ENCODE results near the gene TCIRG1.

TCIRG1 gene

DNA sequence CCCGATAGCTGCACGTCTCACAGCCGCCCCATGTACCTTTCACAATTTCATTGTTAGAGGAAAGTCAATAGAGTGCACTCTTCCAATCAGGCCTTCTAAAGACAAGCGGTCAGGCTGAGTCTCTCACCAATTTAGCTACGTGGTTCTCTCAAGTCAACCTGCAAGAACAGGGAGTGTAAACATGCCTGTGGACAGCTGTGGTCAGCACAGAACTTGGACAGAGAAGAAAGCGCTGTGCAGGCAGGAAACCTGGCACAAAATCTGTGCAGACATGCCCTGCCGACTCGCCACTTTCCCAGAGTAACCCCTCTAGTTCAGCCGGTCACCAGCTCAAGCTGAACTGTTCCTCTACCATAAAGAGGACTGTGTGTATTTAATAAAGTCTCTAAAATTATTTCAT lies 42.9 kb downstream of the TCIRG1 start:
- TF ChIP-seq, protein P1, sequence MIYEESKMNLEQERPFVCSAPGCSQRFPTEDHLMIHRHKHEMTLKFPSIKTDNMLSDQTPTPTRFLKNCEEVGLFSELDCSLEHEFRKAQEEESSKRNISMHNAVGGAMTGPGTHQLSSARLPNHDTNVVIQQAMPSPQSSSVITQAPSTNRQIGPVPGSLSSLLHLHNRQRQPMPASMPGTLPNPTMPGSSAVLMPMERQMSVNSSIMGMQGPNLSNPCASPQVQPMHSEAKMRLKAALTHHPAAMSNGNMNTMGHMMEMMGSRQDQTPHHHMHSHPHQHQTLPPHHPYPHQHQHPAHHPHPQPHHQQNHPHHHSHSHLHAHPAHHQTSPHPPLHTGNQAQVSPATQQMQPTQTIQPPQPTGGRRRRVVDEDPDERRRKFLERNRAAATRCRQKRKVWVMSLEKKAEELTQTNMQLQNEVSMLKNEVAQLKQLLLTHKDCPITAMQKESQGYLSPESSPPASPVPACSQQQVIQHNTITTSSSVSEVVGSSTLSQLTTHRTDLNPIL (CRISPR knock-in tag; IDR thresholded peaks at IDR 0.05; ENCODE audit: low read depth): no peak
- TF ChIP-seq OSR1 (CRISPR knock-in tag; IDR thresholded peaks at IDR 0.05) (no peak), ZC3H10 (CRISPR knock-in tag; IDR thresholded peaks at IDR 0.05) (no peak), ZNF70 (CRISPR knock-in tag; IDR thresholded peaks at IDR 0.05) (no peak), TOX (CRISPR knock-in tag; IDR thresholded peaks at IDR 0.05; ENCODE audit: borderline replicate concordance) (no peak), PPARA (CRISPR knock-in tag; IDR thresholded peaks at IDR 0.05; ENCODE audit: borderline replicate concordance) (no peak), ZFP30 (CRISPR knock-in tag; IDR thresholded peaks at IDR 0.05) (no peak)
- TF ChIP-seq, protein P2, sequence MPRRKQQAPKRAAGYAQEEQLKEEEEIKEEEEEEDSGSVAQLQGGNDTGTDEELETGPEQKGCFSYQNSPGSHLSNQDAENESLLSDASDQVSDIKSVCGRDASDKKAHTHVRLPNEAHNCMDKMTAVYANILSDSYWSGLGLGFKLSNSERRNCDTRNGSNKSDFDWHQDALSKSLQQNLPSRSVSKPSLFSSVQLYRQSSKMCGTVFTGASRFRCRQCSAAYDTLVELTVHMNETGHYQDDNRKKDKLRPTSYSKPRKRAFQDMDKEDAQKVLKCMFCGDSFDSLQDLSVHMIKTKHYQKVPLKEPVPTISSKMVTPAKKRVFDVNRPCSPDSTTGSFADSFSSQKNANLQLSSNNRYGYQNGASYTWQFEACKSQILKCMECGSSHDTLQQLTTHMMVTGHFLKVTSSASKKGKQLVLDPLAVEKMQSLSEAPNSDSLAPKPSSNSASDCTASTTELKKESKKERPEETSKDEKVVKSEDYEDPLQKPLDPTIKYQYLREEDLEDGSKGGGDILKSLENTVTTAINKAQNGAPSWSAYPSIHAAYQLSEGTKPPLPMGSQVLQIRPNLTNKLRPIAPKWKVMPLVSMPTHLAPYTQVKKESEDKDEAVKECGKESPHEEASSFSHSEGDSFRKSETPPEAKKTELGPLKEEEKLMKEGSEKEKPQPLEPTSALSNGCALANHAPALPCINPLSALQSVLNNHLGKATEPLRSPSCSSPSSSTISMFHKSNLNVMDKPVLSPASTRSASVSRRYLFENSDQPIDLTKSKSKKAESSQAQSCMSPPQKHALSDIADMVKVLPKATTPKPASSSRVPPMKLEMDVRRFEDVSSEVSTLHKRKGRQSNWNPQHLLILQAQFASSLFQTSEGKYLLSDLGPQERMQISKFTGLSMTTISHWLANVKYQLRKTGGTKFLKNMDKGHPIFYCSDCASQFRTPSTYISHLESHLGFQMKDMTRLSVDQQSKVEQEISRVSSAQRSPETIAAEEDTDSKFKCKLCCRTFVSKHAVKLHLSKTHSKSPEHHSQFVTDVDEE (CRISPR knock-in tag; IDR thresholded peaks at IDR 0.05): no peak

DNA sequence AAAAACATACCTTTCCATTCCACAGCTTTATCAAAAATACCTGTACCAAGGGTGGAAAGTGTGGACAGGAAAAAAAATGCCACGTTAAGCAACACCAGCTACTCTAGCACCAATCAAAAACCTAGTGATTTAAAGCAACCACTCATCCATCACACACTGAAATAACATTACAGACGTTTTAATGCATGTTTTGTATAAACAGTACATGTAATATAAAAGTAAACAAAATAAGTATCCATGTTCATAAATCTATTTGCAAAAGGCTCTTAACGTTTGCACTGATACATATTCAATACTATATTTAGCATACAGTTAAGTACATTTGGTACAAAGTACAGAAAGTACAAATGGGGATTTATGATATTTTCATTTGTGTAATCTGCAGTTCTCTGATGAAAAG lies 43.7 kb downstream of the TCIRG1 start:
- TF ChIP-seq SNAI2 (CRISPR knock-in tag; IDR thresholded peaks at IDR 0.05) (no peak), TOX (CRISPR knock-in tag; IDR thresholded peaks at IDR 0.05; ENCODE audit: borderline replicate concordance) (no peak), CSDC2 (CRISPR knock-in tag; IDR thresholded peaks at IDR 0.05) (no peak), GLIS3 (CRISPR knock-in tag; IDR thresholded peaks at IDR 0.05) (no peak), RARB (CRISPR knock-in tag; IDR thresholded peaks at IDR 0.05) (no peak), ZFP30 (CRISPR knock-in tag; IDR thresholded peaks at IDR 0.05) (no peak), PPARA (CRISPR knock-in tag; IDR thresholded peaks at IDR 0.05; ENCODE audit: borderline replicate concordance) (no peak), BACH2 (CRISPR knock-in tag; IDR thresholded peaks at IDR 0.05; ENCODE audit: borderline replicate concordance) (no peak), ZNF565 (CRISPR knock-in tag; conservative IDR thresholded peaks at IDR 0.05; ENCODE audit: low read depth) (no peak), ZNF8 (CRISPR knock-in tag; IDR thresholded peaks at IDR 0.05) (no peak), TCF4 (CRISPR knock-in tag; IDR thresholded peaks at IDR 0.05; ENCODE audit: borderline replicate concordance) (no peak), OSR1 (CRISPR knock-in tag; IDR thresholded peaks at IDR 0.05) (no peak), ZNF70 (CRISPR knock-in tag; IDR thresholded peaks at IDR 0.05) (no peak), ISL1 (CRISPR knock-in tag; IDR thresholded peaks at IDR 0.05) (no peak)
- TF ChIP-seq, protein P3, sequence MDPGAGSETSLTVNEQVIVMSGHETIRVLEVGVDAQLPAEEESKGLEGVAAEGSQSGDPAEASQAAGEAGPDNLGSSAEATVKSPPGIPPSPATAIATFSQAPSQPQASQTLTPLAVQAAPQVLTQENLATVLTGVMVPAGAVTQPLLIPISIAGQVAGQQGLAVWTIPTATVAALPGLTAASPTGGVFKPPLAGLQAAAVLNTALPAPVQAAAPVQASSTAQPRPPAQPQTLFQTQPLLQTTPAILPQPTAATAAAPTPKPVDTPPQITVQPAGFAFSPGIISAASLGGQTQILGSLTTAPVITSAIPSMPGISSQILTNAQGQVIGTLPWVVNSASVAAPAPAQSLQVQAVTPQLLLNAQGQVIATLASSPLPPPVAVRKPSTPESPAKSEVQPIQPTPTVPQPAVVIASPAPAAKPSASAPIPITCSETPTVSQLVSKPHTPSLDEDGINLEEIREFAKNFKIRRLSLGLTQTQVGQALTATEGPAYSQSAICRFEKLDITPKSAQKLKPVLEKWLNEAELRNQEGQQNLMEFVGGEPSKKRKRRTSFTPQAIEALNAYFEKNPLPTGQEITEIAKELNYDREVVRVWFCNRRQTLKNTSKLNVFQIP (CRISPR knock-in tag; IDR thresholded peaks at IDR 0.05; ENCODE audit: borderline replicate concordance, low read depth): no peak
- TF ChIP-seq, protein P4, sequence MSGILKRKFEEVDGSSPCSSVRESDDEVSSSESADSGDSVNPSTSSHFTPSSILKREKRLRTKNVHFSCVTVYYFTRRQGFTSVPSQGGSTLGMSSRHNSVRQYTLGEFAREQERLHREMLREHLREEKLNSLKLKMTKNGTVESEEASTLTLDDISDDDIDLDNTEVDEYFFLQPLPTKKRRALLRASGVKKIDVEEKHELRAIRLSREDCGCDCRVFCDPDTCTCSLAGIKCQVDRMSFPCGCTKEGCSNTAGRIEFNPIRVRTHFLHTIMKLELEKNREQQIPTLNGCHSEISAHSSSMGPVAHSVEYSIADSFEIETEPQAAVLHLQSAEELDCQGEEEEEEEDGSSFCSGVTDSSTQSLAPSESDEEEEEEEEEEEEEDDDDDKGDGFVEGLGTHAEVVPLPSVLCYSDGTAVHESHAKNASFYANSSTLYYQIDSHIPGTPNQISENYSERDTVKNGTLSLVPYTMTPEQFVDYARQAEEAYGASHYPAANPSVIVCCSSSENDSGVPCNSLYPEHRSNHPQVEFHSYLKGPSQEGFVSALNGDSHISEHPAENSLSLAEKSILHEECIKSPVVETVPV (CRISPR knock-in tag; IDR thresholded peaks at IDR 0.05): no peak
- TF ChIP-seq, protein P2 (CRISPR knock-in tag; IDR thresholded peaks at IDR 0.05): no peak
- no peak for ATAC-seq

More for the DNA sequence above, 42.9 kb downstream of the TCIRG1 start:
- ATAC-seq: no peak

DNA sequence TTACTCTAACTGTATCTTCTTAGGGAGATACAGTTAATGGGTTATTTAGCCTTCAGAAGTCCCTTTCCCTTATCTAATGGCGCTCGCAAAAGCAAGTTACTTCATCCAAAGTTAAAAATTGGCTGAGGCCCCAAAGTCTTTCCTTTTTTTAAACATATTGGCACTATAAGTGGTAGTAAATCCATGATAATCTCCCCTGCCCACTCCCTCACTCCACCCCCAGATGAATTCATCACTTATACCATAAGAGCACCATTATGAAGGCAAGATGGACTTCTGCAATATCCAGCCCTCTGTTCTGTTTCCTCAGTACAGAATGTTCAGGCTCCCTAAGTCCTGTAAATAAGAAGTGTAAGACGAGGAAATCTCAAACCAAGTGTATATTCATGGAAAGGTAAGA lies 44.7 kb downstream of the TCIRG1 start:
- no peak for ATAC-seq
- no peak for TF ChIP-seq ARNTL (CRISPR knock-in tag; IDR thresholded peaks at IDR 0.05; ENCODE audit: borderline replicate concordance, low read depth)
- TF ChIP-seq CSDC2 (CRISPR knock-in tag; IDR thresholded peaks at IDR 0.05): no peak
- TF ChIP-seq SNAI2 (CRISPR knock-in tag; IDR thresholded peaks at IDR 0.05): no peak
- no peak for TF ChIP-seq ZNF565 (CRISPR knock-in tag; conservative IDR thresholded peaks at IDR 0.05; ENCODE audit: low read depth)
- TF ChIP-seq ZFP3 (CRISPR knock-in tag; IDR thresholded peaks at IDR 0.05): no peak
- TF ChIP-seq ISL1 (CRISPR knock-in tag; IDR thresholded peaks at IDR 0.05): no peak
- no peak for TF ChIP-seq BACH2 (CRISPR knock-in tag; IDR thresholded peaks at IDR 0.05; ENCODE audit: borderline replicate concordance)
- no peak for TF ChIP-seq PPARA (CRISPR knock-in tag; IDR thresholded peaks at IDR 0.05; ENCODE audit: borderline replicate concordance)
- TF ChIP-seq, protein P2 (CRISPR knock-in tag; IDR thresholded peaks at IDR 0.05): no peak
- TF ChIP-seq TOX (CRISPR knock-in tag; IDR thresholded peaks at IDR 0.05; ENCODE audit: borderline replicate concordance): no peak
- TF ChIP-seq, protein P1 (CRISPR knock-in tag; IDR thresholded peaks at IDR 0.05; ENCODE audit: low read depth): no peak

Measured in SK-N-SH treated with all-trans-retinoic acid at 6 μM for 48 hours (cell line).